Activated CD4-positive, alpha-beta T cell treated with anti-CD3 and anti-CD28 coated beads for 4 hours (primary cell): ENCODE data around the gene AP5S1.
"Not testable (repeated sequence)": the region's sequence is repeated elsewhere in the genome, so short reads cannot be mapped to it uniquely, and the experiment has no call there.

Source experiments
- DNase-seq, 2 donors: peaks; one replicate each; pipeline ENCODE4 v3.0.0-alpha.2; 2020

The AP5S1 gene

DNA sequence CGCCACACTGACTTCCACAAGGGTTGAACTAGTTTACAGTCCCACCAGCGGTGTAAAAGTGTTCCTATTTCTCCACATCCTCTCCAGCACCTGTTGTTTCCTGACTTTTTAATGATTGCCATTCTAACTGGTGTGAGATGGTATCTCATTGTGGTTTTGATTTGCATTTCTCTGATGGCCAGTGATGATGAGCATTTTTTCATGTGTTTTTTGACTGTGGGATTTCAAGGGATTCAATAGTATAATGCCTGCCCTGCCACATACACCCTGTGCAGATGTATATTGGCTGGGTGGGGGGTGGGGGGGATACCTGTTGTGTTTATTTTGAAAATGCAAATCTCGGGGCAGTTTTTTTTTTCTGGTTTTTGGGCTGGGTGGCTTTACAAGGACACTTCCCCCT, 26.2 kb upstream of the AP5S1 start:
- not testable (repeated sequence) for DNase-seq

DNA sequence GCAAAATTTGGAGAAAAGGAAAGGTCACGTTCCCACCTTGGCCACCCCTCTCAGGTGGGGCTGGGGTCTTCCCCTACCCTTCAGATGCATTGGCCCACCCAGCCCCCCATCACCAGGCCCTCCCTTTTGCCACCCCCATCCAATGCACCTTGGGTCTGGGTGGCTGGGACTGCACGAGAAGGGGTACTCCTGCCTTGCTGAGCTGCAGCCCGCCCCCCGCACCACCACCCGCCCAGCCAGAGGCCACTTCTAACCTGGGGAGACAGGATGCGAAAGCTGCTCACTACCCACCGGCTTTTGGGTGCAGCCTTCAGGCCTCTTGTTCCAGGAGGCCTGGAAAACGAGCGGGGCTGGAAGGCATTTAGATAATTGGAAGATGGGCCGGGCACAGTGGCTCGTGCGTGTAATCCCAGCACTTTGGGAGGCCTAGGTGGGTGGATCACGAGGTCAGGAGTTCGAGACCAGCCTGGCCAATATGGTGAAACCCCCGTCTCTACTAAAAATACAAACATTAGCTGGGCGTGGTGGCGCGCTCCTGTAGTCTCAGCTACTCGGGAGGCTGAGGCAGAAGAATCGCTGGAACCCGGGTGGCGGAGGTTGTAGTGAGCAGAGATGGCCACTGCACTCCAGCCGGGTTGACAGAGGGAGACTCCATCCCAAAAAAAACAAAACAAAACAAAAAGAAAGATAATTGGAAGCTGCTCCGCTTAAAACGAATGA, 25.5 kb upstream of the AP5S1 start:
- DNase-seq: no peak

DNA sequence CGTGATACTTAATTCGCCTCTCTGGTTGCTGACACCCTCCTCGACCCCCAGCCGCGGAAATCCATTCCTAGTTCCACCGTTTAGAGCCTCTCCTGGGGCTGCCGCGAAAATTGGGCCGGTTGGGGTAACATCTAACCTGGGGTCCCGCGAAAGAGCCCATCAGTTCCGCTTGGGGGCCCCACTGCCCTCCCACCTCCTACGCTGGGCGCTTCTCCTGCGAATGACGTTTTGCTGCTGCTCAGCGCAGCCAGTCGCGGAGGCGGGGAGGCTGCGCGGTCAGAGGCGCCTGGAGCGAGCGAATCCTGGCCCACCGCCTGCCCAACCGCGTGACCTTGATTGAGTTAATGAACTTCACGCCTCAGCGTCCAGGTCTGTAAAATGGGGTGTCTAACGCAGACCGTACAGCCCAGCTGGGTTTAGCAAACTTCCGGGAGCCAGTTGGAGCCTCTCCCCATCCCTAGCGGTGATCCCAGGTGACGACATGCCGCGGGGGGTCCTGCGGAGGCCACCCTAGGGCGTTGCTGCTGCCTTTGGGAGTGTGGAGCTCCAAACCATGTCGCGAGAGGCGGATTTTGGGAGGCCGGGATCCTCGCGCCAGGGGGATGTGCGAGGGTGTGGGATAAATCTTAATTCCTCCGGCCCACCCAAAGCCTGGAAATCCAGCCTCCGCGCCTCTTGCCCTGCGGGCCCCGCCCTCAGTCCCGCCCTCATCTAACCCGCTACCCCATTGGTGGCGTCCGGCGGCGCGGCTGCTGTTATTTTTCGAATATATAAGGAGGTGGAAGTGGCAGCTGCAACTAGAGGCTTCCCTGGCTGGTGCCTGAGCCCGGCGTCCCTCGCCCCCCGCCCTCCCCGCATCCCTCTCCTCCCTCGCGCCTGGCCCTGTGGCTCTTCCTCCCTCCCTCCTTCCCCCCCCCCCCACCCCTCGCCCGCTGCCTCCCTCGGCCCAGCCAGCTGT, 24.6 kb upstream of the AP5S1 start, which contains the start of gene CDC25B:
Gene CDC25B (plus strand): TSS at position 800 of the 958 bp plus-strand sequence. CDS start 222 bp downstream, outside the sequence.
- peak; percentile 86 to 88 for DNase-seq

DNA sequence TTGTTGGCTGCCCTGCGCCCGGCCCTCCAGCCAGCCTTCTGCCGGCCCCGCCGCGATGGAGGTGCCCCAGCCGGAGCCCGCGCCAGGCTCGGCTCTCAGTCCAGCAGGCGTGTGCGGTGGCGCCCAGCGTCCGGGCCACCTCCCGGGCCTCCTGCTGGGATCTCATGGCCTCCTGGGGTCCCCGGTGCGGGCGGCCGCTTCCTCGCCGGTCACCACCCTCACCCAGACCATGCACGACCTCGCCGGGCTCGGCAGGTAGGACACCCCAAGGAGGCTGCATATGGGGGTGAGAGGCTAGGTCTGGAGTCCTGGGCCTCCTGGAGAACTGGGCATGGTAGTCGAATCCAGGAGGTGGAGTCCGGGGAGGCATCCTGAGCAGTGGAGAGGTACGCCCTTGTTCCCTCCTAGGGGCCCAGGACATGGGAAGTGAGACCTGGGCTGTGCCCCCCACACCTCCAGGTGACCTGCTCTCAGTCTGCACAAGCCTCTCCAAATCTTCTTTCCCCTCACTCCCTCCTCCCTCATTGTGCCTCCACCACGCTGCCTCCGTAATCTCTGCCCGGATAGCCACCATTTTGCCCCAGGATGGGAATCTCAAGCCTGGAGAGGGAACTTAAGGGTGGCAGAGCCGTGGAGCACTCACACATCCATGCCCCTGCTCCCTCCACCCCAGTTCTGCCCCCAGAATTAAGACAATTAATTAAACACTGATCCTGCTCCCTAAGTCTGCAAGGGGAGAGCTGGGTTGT, 23.7 kb upstream of the AP5S1 start:
- DNase-seq: no peak

DNA sequence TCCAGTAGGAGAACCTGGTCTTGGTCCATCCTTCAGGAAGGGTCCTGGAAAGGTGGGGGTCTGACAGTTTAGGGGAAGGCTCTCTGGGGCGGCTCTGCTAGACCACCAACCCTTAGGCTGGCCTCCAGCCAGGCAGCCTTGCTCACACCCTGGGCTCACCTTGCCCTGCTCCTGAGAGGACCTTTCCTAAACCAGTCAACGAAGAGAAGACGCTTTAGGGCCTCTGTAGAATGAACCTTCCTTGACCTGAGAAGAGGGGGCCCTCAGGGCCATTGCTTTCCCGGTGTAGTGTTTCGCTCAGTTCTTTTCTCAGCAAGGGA, 23.2 kb upstream of the AP5S1 start:
- no peak for DNase-seq

DNA sequence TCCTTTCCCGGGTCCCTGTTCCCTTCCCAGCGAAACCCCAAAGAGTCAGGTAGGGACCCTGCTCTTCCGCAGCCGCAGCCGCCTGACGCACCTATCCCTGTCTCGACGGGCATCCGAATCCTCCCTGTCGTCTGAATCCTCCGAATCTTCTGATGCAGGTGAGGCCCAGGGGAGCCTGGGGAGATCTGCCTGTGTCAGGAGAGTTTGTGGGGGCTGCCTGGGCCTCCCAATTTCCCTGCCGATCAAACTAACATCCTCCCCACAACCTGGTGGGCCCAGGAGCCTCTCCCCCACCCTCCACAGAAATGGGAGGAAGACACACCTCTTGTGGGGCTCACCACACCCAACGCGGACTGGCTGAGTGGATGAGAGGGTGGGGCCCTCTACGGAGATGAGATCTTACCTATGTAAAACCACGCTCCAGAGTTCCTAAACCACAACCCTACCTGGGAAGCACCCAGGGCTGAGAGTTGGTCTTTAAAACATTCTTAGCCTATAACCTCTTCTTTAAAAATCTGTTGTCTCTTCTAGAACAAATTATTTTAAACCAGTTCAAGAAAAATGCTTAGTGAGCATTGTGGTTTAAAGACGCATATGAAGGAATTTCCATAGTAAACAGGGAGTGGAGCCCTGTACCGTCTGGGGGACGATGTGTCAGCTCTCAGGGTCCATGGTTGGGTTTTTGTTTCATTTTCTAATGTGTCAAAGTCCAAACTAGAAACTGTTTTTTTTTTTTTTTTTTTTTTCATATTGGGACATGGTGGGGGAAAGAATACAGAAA, 22.6 kb upstream of the AP5S1 start:
- DNase-seq: peak; percentile 38 to 41

DNA sequence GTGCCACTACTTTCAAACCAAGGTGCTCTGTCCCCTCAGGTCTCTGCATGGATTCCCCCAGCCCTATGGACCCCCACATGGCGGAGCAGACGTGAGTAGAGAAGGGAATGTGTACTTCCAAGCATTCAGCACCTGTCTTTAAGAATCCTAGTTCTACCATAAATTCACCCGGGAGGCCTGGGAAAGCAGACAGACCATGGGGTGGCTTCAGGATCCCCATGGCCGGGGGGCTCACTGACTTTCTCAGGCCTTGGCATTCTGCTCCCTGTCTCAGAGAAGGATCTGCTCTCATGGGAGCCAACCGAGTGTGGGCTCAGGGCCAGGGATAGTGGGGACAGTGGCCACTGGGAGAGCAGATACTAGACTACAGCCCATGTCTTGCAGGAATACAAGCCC, 22.0 kb upstream of the AP5S1 start:
- no peak for DNase-seq

DNA sequence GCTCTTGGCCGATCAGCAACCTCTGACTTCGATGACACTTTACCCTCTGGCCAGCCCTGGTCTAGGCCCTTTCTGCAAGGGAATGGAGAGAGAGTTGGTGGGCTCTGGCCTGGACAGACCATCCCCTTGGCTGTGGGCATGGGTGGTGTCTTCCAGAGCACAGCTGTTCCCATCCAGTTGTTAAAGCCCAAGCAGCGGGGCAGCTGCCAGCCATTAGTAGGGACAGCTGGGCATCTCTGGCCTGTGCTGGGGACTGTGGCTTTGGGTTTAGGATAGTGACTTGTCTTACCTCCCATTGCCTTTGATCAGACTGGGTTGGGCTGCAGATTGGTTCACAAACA, 21.5 kb upstream of the AP5S1 start:
- peak in 1 of 2 donors; percentile 29 for DNase-seq

DNA sequence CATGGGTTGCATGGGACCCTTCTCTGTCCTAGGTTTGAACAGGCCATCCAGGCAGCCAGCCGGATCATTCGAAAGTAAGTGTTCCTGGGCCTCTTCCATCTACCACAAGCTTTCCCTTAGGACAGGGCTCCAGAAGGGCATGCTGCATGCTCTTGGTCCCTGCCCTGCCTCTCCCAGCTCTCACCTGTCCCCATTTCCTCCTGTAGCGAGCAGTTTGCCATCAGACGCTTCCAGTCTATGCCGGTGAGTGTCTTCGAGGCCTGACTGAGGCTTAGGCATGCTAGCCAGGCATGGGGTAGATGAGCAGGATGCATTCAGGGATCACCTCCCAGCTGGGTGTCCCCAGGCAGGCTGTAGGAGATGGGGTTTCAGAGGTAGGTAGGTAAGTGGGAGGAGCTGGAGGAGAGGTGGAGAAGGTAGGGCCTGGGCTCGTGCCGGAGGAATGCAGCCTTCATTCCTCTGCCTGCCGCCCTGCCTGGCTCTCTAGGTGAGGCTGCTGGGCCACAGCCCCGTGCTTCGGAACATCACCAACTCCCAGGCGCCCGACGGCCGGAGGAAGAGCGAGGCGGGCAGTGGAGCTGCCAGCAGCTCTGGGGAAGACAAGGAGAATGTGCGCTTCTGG, 20.0 kb upstream of the AP5S1 start:
- DNase-seq: no peak

DNA sequence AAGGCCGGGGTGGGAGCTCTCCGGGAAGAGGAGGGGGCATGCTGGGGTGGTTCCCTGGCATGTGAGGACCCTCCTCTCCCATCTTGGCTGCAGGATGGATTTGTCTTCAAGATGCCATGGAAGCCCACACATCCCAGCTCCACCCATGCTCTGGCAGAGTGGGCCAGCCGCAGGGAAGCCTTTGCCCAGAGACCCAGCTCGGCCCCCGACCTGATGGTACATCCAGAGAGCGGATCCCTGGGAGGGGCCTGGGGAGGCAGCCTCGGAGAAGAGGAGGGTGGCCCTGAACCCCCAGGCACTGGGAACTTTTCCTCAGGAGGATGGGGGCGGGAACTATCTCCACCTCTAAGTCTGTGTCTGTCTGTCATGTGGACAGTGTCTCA, 19.5 kb upstream of the AP5S1 start:
- no peak for DNase-seq

DNA sequence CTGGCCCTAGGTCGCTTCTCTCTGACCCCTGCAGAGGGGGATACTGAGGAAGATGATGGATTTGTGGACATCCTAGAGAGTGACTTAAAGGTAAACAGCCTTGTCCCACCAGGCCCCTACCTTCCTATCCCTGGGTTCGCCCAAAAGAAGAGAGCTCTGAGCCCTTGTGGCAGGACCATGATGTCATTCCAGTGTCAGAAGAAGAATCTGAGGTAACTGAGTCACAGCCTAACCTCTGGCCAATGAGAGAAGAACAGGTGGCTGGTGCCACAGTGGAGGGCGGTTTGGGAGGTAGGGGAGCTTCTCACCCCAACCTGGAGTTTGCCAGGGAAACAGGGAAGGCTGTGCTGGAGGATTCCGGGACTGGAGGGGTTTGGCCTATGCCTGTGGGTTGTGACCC, 19.0 kb upstream of the AP5S1 start:
- DNase-seq: no peak

DNA sequence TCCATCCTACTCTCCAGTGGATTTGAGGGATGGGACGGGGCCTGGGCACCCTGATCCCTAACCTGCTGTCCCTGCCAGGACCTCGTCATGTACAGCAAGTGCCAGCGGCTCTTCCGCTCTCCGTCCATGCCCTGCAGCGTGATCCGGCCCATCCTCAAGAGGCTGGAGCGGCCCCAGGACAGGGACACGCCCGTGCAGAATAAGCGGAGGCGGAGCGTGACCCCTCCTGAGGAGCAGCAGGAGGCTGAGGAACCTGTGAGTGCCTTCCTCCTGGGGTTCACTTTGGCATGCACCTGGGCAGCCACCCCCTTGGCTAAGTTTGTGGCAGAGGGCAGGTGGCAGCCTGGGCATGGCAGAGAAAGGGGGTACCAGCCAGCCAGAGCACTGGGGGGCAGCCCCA, 18.5 kb upstream of the AP5S1 start:
- DNase-seq: no peak

DNA sequence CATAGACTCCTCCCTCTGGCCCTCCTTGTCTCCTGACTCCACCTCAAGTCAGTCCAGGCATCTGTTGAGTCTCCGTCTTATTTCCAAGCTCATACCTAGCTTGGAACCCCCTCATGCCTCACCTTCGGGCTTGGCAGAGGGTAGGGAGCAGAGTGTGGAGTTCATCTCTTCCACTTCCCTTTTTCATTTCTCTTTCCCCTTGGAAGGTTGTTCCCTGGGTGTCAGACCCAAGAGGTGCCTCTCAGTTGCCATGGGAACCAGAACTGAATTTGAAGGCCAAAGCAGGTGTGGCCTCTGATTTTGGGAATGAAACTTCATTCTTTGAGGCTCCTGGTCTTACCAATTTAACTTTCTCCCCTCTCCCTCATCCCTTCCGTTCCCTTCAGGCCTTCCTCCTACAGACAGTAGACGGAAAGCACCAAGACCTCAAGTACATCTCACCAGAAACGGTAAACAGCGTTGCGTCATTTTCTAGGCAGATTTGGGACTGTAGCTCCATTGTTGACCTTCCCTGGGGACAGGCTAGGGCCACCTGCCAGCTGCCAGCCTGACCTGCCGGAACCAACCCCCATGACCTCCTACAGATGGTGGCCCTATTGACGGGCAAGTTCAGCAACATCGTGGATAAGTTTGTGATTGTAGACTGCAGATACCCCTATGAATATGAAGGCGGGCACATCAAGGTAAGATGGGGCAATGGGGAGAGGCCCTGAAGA, 17.7 kb upstream of the AP5S1 start:
- no peak for DNase-seq

DNA sequence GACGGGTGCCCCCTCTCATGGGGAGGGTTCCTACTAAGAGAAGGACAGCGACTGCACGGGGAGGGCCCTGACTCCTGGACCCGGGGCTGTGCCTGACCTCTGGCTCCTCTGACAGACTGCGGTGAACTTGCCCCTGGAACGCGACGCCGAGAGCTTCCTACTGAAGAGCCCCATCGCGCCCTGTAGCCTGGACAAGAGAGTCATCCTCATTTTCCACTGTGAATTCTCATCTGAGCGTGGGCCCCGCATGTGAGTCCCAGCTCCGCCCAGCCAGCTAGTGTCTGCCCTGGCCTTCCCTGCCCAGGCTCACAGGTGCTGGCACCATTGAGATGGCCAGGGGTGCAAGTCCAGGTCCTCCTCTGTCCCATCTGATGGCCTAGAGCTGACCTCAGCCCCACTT, 17.1 kb upstream of the AP5S1 start:
- no peak for DNase-seq

DNA sequence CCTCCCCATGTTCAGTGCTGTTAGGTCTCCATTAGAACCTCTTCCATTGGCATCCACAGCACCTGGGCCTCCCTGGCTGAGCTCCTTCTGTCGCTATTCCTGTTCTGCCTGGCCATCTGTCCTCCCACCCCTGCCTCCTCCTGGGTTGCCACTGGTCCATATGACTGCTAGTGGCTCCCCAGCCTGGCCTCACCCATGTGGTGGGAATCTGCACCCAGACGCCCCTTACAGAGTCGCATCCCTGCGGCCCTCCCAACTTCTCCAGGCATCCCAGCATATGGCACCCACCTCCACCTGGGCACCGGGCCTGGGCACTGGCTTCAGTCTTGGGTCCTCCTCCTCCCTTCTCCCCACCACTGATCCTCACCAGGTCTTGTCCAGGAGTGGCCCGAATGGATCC, 16.5 kb upstream of the AP5S1 start:
- no peak for DNase-seq

DNA sequence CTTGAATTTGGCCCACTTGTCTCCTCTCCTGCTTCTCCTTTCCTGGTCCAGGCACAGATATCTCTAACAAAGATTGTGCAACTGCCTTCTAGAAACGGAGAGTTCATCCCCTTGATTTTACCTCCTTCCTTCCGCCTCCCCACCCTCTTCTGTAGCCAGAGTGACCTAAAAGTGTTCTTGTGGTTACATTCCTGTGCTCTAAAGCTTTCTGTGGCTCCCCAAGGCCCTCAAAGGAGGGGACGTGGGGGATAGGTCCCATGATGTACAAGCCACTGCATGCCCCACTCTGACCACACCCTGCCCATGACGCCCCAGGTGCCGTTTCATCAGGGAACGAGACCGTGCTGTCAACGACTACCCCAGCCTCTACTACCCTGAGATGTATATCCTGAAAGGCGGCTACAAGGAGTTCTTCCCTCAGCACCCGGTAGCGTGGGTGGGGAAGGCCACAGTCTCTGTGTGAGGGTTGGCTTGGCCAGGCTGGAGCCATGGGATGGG, 16.0 kb upstream of the AP5S1 start:
- no peak for DNase-seq

DNA sequence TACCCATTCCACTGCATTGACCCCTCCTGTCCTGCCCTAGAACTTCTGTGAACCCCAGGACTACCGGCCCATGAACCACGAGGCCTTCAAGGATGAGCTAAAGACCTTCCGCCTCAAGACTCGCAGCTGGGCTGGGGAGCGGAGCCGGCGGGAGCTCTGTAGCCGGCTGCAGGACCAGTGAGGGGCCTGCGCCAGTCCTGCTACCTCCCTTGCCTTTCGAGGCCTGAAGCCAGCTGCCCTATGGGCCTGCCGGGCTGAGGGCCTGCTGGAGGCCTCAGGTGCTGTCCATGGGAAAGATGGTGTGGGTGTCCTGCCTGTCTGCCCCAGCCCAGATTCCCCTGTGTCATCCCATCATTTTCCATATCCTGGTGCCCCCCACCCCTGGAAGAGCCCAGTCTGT, 15.6 kb upstream of the AP5S1 start:
- DNase-seq: no peak

DNA sequence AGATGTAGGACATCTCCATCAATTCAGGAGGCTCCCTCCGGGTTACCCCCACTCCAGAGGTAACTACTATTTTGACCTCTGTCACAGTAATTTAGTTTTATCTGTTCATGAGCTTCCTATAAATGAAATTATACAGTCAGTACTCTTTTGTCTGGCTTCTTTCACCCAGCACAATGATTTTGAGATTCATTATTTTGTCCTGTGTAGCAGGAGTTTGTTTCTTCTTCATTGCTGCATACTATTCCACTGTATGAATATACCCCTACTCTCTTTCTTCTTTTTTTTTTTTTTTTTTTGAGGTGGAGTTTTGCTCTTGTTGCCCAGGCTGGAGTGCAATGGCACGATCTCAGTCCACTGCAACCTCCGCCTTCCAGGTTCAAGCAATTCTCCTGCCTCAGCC, 11.8 kb upstream of the AP5S1 start:
- no peak for DNase-seq

DNA sequence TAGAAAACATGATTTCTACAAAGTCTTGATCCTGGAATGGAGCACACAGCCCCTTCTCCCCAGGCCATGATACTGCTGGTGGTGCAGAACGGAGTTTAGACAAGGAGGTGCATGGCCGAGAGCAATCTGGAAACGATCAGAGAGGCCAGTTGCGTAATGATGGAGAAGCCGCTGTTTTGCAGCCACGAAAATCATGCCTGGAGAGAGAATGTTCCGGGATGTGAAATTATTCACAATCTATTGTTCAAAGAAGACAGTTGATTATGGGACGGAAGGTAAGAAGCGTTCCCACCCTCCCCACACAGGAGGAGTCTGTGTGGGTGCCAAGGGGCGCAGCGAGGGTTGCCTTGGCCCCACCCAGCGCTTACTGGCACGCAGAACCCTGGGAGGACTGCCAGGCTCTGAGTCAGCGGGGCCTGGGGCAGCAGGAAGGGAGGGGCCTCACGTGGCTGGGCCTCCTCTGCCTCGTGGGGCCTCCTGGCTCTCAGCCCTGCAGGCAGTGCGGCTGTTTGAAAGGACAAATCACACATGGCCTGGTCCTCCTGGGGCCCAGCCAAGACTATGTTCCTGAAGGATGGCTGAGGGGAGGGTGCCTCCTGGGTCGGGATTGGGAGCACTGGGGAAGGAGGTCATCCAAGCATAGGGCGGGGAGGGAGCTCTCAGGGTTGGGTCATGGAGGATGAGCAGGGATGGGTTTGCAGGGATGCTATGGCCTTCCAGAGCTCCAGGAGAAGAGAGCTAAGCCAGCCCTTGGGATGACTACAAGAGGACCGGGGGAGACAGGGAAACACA, 8.7 kb upstream of the AP5S1 start:
- DNase-seq: peak; percentile 90 to 94

DNA sequence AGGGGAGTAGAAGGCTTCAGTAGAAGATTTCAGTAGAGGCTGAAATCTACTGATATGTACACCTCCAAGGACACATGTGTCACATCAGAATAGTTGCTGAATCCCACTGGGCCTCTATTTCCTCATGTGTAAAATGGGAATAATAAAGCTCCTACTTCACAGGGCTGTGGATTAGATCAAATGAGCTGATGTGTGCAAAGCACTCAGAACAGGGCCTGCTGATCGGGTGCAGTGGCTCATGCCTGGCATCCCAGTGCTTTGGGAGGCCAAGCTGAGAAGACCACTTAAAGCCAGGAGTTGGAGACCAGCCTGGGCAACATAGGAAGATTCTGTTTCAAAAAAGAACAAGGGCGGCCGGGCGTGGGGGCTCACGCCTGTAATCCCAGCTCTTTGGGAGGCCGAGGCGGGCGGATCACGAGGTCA, 8.1 kb upstream of the AP5S1 start:
- DNase-seq: no peak
